ENCODE data around the gene TMSB4X.

DNA sequence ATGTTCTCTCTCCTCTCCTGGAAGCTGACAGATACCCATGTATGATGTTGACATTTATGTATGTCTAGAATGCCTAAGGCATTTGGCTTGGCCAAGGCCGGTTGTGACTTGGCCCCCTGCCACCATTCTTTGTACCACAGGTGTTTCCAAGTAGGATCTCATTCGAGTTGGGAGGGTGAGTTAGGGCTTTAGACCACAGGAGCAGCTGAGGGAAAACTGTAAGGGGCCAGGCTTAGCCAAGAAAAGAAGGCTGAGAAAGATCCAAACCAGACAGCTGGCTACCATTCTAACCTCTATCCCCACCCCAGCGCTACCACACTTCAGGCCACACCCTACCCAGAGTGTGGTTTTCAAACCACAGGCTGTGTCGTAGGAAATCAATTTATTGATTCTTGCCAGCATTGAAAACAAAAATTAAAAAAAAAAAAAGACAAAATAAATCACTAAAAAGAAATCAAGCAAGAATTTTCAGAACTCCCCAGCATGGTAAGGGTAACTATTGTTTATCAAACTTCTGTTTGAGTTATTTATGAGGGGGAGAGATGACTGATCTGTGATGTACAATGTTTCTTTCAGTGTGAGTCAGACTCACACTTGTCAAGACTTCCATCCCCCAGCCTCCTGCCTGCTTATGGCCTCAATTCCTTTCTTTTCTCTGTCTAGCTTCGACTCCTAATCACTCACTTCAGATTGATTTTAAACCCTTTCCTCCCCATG lies 9.9 kb downstream of the TMSB4X start:
- TF ChIP-seq CTCF (IDR thresholded peaks at IDR 0.05), result no peak
- TF ChIP-seq POLR2A (IDR thresholded peaks at IDR 0.05), result no peak
- TF ChIP-seq EP300 (IDR thresholded peaks at IDR 0.05), result no peak

Data from ovary (tissue), 3 donors.